Cardiac muscle cell (in vitro differentiated cells and primary cell): Measurements from ENCODE around the gene MAPKAPK2. TPM values are rescaled to one million over a fixed set of nuclear protein-coding genes. Genes with fewer than 3 reads are reported as not detected.

Source experiments
- DNase-seq, 2 donors: peaks; one replicate each; pipeline versions ENCODE4 v3.0.0 to v3.0.0-alpha.2; 2010 to 2017; ENCODE audit warnings: low read depth in 1 of 2, low spot score in 1 of 2
- H3K27ac ChIP-seq: fragments of 200-600 bp; sonication (generic); 2 replicates; pipeline ENCODE4 v1.5.1; 2016
- H3K27me3 ChIP-seq: fragments of 200-600 bp; sonication (generic); 2 replicates; pipeline ENCODE4 v1.6.0; 2016; ENCODE audit warnings: control low read depth
- H3K36me3 ChIP-seq: fragments of 200-600 bp; sonication (generic); 2 replicates; pipeline ENCODE4 v1.5.1; 2016; ENCODE audit warnings: control low read depth
- H3K4me1 ChIP-seq: fragments of 200-600 bp; sonication (generic); 2 replicates; pipeline ENCODE4 v1.8.1; 2017; ENCODE audit warnings: low read depth, mild to moderate bottlenecking, mixed run types
- H3K4me3 ChIP-seq: fragments of 200-600 bp; sonication (generic); 2 replicates; pipeline ENCODE4 v1.5.1; 2016; ENCODE audit warnings: mild to moderate bottlenecking
- H3K9me3 ChIP-seq: fragments of 200-600 bp; sonication (generic); 2 replicates; pipeline ENCODE4 v1.5.1; 2017; ENCODE audit warnings: low read depth, mild to moderate bottlenecking, control low read depth
- CTCF ChIP-seq: IDR thresholded peaks from 2 replicates; pipeline ENCODE4 v1.5.1; 2012; ENCODE audit warnings: low read depth, mild to moderate bottlenecking, low read length
- polyA plus RNA-seq: library from polyadenylated mRNA; unstranded; fragments of >200 nt; fragmentation: Nextera tagmentation; extraction: Ambion mirVana; gene quantifications from 2 replicates; pipeline ENCODE4 v1.2.1, GENCODE V29; 2016
- total RNA-seq: library from RNA; depleted of rRNA; stranded (reverse); fragments of >200 nt; gene quantifications from 2 replicates; pipeline ENCODE4 v1.2.3, GENCODE V29; 2016

MAPKAPK2 gene
- total and polyA plus RNA-seq, 2 experiments from 2014 or later: 31.4 to 117 TPM

GRCh38 chr1:206666954-206667665 lies 17.6 kb upstream of the MAPKAPK2 start:
- H3K36me3 ChIP-seq: no peaks in the 10 kb centered on the region
- no peak overlapping the region for H3K4me3 ChIP-seq
- no peak overlapping the region for H3K27ac ChIP-seq
- no peak for TF ChIP-seq CTCF
- no peaks in the 10 kb centered on the region for H3K9me3 ChIP-seq
- no peaks in the 10 kb centered on the region for H3K27me3 ChIP-seq
- no peak for DNase-seq
- peaks cover 59% of the 10 kb centered on the region for H3K4me1 ChIP-seq

GRCh38 chr1:206668351-206668750 lies 16.4 kb upstream of the MAPKAPK2 start:
- H3K4me3 ChIP-seq: no peak overlapping the region
- no peak for DNase-seq
- H3K27ac ChIP-seq: no peak overlapping the region
- no peaks in the 10 kb centered on the region for H3K9me3 ChIP-seq
- no peaks in the 10 kb centered on the region for H3K27me3 ChIP-seq
- H3K36me3 ChIP-seq: no peaks in the 10 kb centered on the region
- TF ChIP-seq CTCF: no peak
- peaks cover 61% of the 10 kb centered on the region for H3K4me1 ChIP-seq

GRCh38 chr1:206668874-206669410 lies 15.8 kb upstream of the MAPKAPK2 start:
- H3K4me1 ChIP-seq: peaks cover 63% of the 10 kb centered on the region
- TF ChIP-seq CTCF: no peak
- no peaks in the 10 kb centered on the region for H3K27me3 ChIP-seq
- no peak overlapping the region for H3K4me3 ChIP-seq
- no peaks in the 10 kb centered on the region for H3K9me3 ChIP-seq
- H3K36me3 ChIP-seq: no peaks in the 10 kb centered on the region
- no peak overlapping the region for H3K27ac ChIP-seq
- DNase-seq: no peak

- peaks cover 54% of the 10 kb centered on the region for H3K4me1 ChIP-seq
- H3K36me3 ChIP-seq: no peaks in the 10 kb centered on the region
- H3K27ac ChIP-seq: peak overlapping the region; percentile 89
- no peak overlapping the region for H3K4me3 ChIP-seq
- H3K9me3 ChIP-seq: no peaks in the 10 kb centered on the region
- no peak for TF ChIP-seq CTCF
- DNase-seq: no peak
- no peaks in the 10 kb centered on the region for H3K27me3 ChIP-seq
Measured at GRCh38 chr1:206672011-206672688, 12.6 kb upstream of the MAPKAPK2 start.

GRCh38 chr1:206672844-206673758 lies 11.6 kb upstream of the MAPKAPK2 start:
- DNase-seq: peak in 1 of 2 donors; percentile 41

More at GRCh38 chr1:206672844-206673758, 11.6 kb upstream of the MAPKAPK2 start:
- no peak for TF ChIP-seq CTCF
- H3K4me3 ChIP-seq: no peak overlapping the region
- H3K4me1 ChIP-seq: peaks cover 44% of the 10 kb centered on the region
- H3K36me3 ChIP-seq: no peaks in the 10 kb centered on the region
- H3K27ac ChIP-seq: peak overlapping the region; percentile 89
- H3K9me3 ChIP-seq: no peaks in the 10 kb centered on the region
- no peaks in the 10 kb centered on the region for H3K27me3 ChIP-seq
